CD4-positive, alpha-beta T cell (primary cell): ENCODE measurements around the gene RANBP10. TPM values are rescaled to one million over a fixed set of nuclear protein-coding genes. Genes with fewer than 3 reads are reported as not detected.
A peak's percentile ranks its signal among the peaks of the same experiment; 100 is the strongest.
"Not testable (repeated sequence)": the region's sequence is repeated elsewhere in the genome, so short reads cannot be mapped to it uniquely, and the experiment has no call there.

Experiments
- ATAC-seq: fragments of 200-7000 bp; cut with Tn5 transposase; one replicate; pipeline ENCODE4 v1.10.0; 2022; ENCODE audit warnings: mild to moderate bottlenecking; ENCODE audit not compliant: poor library complexity
- CTCF ChIA-PET: fragments of 350-600 bp; sonication (Branson Sonifier 250); formaldehyde crosslinking; loops from one replicate; lab custom pipeline; 2021; ENCODE audit warnings: antibody characterized with exemption, inconsistent platforms; lab: Charles Lee
- POLR2A ChIA-PET: fragments of 350-600 bp; sonication (Branson Sonifier 250); formaldehyde crosslinking; loops from one replicate; lab custom pipeline; 2021; ENCODE audit warnings: antibody characterized with exemption, inconsistent platforms; lab: Charles Lee
- DNase-seq, 14 experiments: peaks; one replicate each; pipeline ENCODE4 v3.0.0-alpha.2; 2013 to 2020; ENCODE audit warnings: mixed read lengths in 2 of 14
- H3K27ac ChIP-seq, 2 donors: one replicate each; pipeline versions ENCODE4 v1.5.1 to v1.7.0; 2013; ENCODE audit warnings: low read length in 2 of 2, low read depth in 1 of 2, mild to moderate bottlenecking in 1 of 2
- H3K27me3 ChIP-seq, 2 experiments: 1 replicate in 1 of 2; 2 replicates in 1 of 2; pipeline versions ENCODE4 v1.6.1 to v1.7.0; 2013; ENCODE audit warnings: low read length in 2 of 2, control low read depth in 1 of 2, mild to moderate bottlenecking in 1 of 2, moderate library complexity in 1 of 2; ENCODE audit not compliant: insufficient read depth in 2 of 2, control insufficient read depth in 1 of 2
- H3K36me3 ChIP-seq: one replicate; pipeline ENCODE4 v1.6.1; 2013; ENCODE audit warnings: low read length, control low read depth; ENCODE audit not compliant: insufficient read depth
- H3K4me1 ChIP-seq: one replicate; pipeline ENCODE4 v1.6.1; 2013; ENCODE audit warnings: low read length, control low read depth; ENCODE audit not compliant: insufficient read depth
- H3K4me3 ChIP-seq: one replicate; pipeline ENCODE4 v1.5.1; 2013; ENCODE audit warnings: mild to moderate bottlenecking, low read length, moderate library complexity
- H3K9me3 ChIP-seq, 2 experiments: 1 replicate in 1 of 2; 2 replicates in 1 of 2; pipeline versions ENCODE4 v1.6.1 to v1.7.0; 2013; ENCODE audit warnings: low read length in 2 of 2, mild to moderate bottlenecking in 2 of 2, control low read depth in 1 of 2, moderate library complexity in 1 of 2; ENCODE audit not compliant: control insufficient read depth in 1 of 2, insufficient read depth in 1 of 2
- H3K27ac Mint-ChIP-seq: one replicate; pipeline ENCODE4 v1.8.0; 2020; ENCODE audit warnings: mixed read lengths
- H3K27me3 Mint-ChIP-seq: one replicate; pipeline ENCODE4 v1.8.0; 2021; ENCODE audit warnings: mixed read lengths
- H3K36me3 Mint-ChIP-seq: one replicate; pipeline ENCODE4 v1.8.0; 2021; ENCODE audit warnings: low read depth, mixed read lengths
- H3K4me1 Mint-ChIP-seq: one replicate; pipeline ENCODE4 v1.8.0; 2021; ENCODE audit warnings: low read depth, mixed read lengths
- H3K4me3 Mint-ChIP-seq: one replicate; pipeline ENCODE4 v1.8.0; 2020; ENCODE audit warnings: mild to moderate bottlenecking, mixed read lengths
- H3K9me3 Mint-ChIP-seq: one replicate; pipeline ENCODE4 v1.8.0; 2020; ENCODE audit warnings: mixed read lengths
- CTCF ChIP-seq: fragments of 200-600 bp; IDR thresholded peaks from one replicate; pipeline ENCODE4 v1.8.0; 2022; ENCODE audit warnings: antibody characterized with exemption, mild to moderate bottlenecking
- intact Hi-C, 2 experiments: fragments of 100-400 bp; cut with DNase I in 1 of 2; cut with micrococcal nuclease in 1 of 2; formaldehyde crosslinking; loops; one replicate each; pipeline versions ENCODE4 v1.15.1 to v1.9.0; 2023 to 2025; cut with DNase I, micrococcal nuclease
- total RNA-seq, 174 experiments: library from RNA in 2 of 174; stranded (reverse) in 2 of 174; gene quantifications; one replicate each; pipeline ENCODE4 v1.2.3 and lab custom pipeline; 2021 to 2026

Gene RANBP10
- total RNA-seq, 2 experiments from 2014 or later = 12.0 to 13.6 TPM

GRCh38 chr16:67841816-67842508 is 35.6 kb upstream of the RANBP10 start, which contains the start of gene THAP11:
TSS of gene THAP11 (plus strand) at chr16:67842320. CDS start at chr16:67842555, 235 bp downstream.
- H3K27me3 ChIP-seq = no peaks in the 10 kb centered on the region
- peaks cover 50% of the 10 kb centered on the region for H3K4me1 ChIP-seq
- peak within 1 kb of the TSS; percentile 95 for H3K27ac Mint-ChIP-seq
- intact Hi-C loops = loop anchor here (1.0 to 10.0 kb wide), 3 partner anchors 50 to 617 kb away; partner anchors contain the start of genes PSKH1 (in 1 of the 2), PSMB10 (in 1 of the 2) and TMEM208 (in 1 of the 2)
- no peaks in the 10 kb centered on the region for H3K27me3 Mint-ChIP-seq
- ATAC-seq (peak; percentile 55), DNase-seq (peak; percentile 90 to 97 (median 94))
- peaks cover 9% of the 10 kb centered on the region for H3K36me3 ChIP-seq
- H3K9me3 ChIP-seq = no peaks in the 10 kb centered on the region
- TF ChIP-seq CTCF = peak; percentile 85
- peaks cover 42% of the 10 kb centered on the region for H3K4me1 Mint-ChIP-seq
- peak within 1 kb of the TSS; percentile 96 for H3K4me3 ChIP-seq
- no peaks in the 10 kb centered on the region for H3K9me3 Mint-ChIP-seq
- peak within 1 kb of the TSS; percentile 98 for H3K4me3 Mint-ChIP-seq
- ChIA-PET CTCF (interaction anchor here (1.2 to 4.9 kb wide), 3 partner anchors 15 to 25 kb away, joined by 3 to 41 read pairs (median 4); no protein-coding TSS in a partner anchor), POLR2A (interaction anchor here (1.8 to 2.6 kb wide), 2 partner anchors 8 to 243 kb away, joined by 9 to 18 read pairs; partner anchors contain the start of gene NFATC3)
- H3K36me3 Mint-ChIP-seq = peaks cover 24% of the 10 kb centered on the region
- H3K27ac ChIP-seq = peak within 1 kb of the TSS; percentile 87 to 99

- no peaks in the 10 kb centered on the region for H3K9me3 ChIP-seq
- H3K4me3 Mint-ChIP-seq = peak overlapping the region; percentile 91
- H3K27me3 ChIP-seq = no peaks in the 10 kb centered on the region
- peaks cover 42% of the 10 kb centered on the region for H3K4me1 Mint-ChIP-seq
- no peak for ATAC-seq
- peaks cover 9% of the 10 kb centered on the region for H3K36me3 ChIP-seq
- DNase-seq = no peak
- H3K27ac ChIP-seq = peak overlapping the region in 1 of 2 donors; percentile 99
- peak overlapping the region; percentile 96 for H3K4me3 ChIP-seq
- H3K9me3 Mint-ChIP-seq = no peaks in the 10 kb centered on the region
- H3K4me1 ChIP-seq = peaks cover 48% of the 10 kb centered on the region
- peak overlapping the region; percentile 95 for H3K27ac Mint-ChIP-seq
- peaks cover 24% of the 10 kb centered on the region for H3K36me3 Mint-ChIP-seq
- ChIA-PET POLR2A (interaction anchor here (0.5 kb wide), 1 partner anchor 280 kb away, joined by 4 read pairs; no protein-coding TSS in a partner anchor), CTCF (interaction anchor here (1.2 to 1.4 kb wide), 2 partner anchors 15 to 25 kb away, joined by 3 to 9 read pairs; no protein-coding TSS in a partner anchor)
- no peak for TF ChIP-seq CTCF
- intact Hi-C loops = loop anchor here (5.0 to 10.0 kb wide), 2 partner anchors 51 to 617 kb away; partner anchors contain the start of genes PSKH1 (in 1 of the 2) and TMEM208 (in 1 of the 2)
- H3K27me3 Mint-ChIP-seq = no peaks in the 10 kb centered on the region
These were observed 34.9 kb upstream of the RANBP10 start for GRCh38 chr16:67841198-67841815.

- Histone ChIP-seq H3K36me3 (no peaks in the 10 kb centered on the region), H3K4me1 (peaks cover 28% of the 10 kb centered on the region), H3K4me3 (no peak overlapping the region), H3K9me3 (no peaks in the 10 kb centered on the region), H3K27me3 (no peaks in the 10 kb centered on the region), H3K27ac (no peak overlapping the region)
- H3K9me3 Mint-ChIP-seq = no peaks in the 10 kb centered on the region
- ChIA-PET POLR2A (no interaction called here), CTCF (interaction anchor here (3.3 kb wide), 1 partner anchor 22 kb away, joined by 18 read pairs; no protein-coding TSS in a partner anchor)
- TF ChIP-seq CTCF = no peak
- no peak overlapping the region for H3K27ac Mint-ChIP-seq
- DNase-seq (no peak), ATAC-seq (no peak)
- intact Hi-C loops = no loop called here
- peak overlapping the region; percentile 7 for H3K4me3 Mint-ChIP-seq
- peaks cover 12% of the 10 kb centered on the region for H3K36me3 Mint-ChIP-seq
- H3K4me1 Mint-ChIP-seq = peaks cover 22% of the 10 kb centered on the region
- H3K27me3 Mint-ChIP-seq = no peaks in the 10 kb centered on the region
These were observed 31.5 kb upstream of the RANBP10 start for GRCh38 chr16:67837811-67838210.

GRCh38 chr16:67837190-67837589 is 30.8 kb upstream of the RANBP10 start:
- DNase-seq, H3K4me3 ChIP-seq, intact Hi-C loops, H3K36me3 Mint-ChIP-seq, H3K36me3 ChIP-seq, H3K9me3 Mint-ChIP-seq, ATAC-seq, H3K27me3 ChIP-seq, H3K9me3 ChIP-seq, H3K27ac Mint-ChIP-seq, H3K4me3 Mint-ChIP-seq, H3K27me3 Mint-ChIP-seq, H3K27ac ChIP-seq: not testable (repeated sequence)
- peaks cover 25% of the 10 kb centered on the region for H3K4me1 Mint-ChIP-seq
- ChIA-PET CTCF (interaction anchor here (3.3 kb wide), 1 partner anchor 21 kb away, joined by 18 read pairs; no protein-coding TSS in a partner anchor), POLR2A (interaction anchor here (1.1 kb wide), 1 partner anchor 97 kb away, joined by 3 read pairs; no protein-coding TSS in a partner anchor)
- peaks cover 28% of the 10 kb centered on the region for H3K4me1 ChIP-seq
